Measurements from ENCODE around the gene IMPDH1.

Gene IMPDH1

DNA sequence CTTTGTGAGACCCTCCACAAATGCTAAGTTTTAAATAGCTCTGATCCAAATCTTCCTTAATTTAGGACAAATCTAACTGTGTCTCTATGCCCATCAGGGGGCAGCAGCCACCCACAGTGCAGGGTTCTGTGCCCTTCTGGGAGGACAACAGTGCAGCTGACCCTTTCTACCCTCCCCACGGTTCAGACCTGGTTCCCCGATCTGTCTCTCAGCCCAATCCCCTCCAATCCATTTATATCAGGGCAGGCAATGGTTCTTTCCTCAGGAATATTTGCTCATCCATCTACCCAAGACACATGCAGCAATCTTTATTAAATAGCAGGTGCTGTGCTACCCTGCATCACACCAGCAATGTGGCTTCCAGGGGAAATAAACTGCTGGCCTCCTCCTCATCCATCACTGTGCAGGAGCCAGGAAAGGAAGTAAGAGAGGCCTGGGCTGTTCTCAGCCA is 62.1 kb downstream of the IMPDH1 start:
- Histone ChIP-seq H2AFZ (ENCODE audit: low read depth, low read length) (no peak overlapping the region), H3K36me3 (ENCODE audit: control insufficient read depth in 1 of 2, insufficient read depth in 2 of 2, low read depth in 1 of 2, low read length in 2 of 2) (no peaks in the 10 kb centered on the region), H3K9me3 (ENCODE audit: control insufficient read depth, low read length) (no peaks in the 10 kb centered on the region), H3K4me2 (ENCODE audit: low read length, poor library complexity, severe bottlenecking) (no peak overlapping the region), H3K14ac (ENCODE audit: low read length in 2 of 2) (no peak overlapping the region), H3K18ac (ENCODE audit: low read depth in 1 of 2, low read length in 2 of 2) (no peak overlapping the region), H4K91ac (ENCODE audit: low read length) (no peak overlapping the region), H2BK5ac (ENCODE audit: low read depth, low read length, poor library complexity, severe bottlenecking) (no peak overlapping the region), H4K8ac (ENCODE audit: low read length) (no peak overlapping the region), H3K9ac (ENCODE audit: low read length) (no peak overlapping the region), H3K27me3 (ENCODE audit: control insufficient read depth in 1 of 2, insufficient read depth in 1 of 2, low read length in 2 of 2) (peaks cover 36 to 48% of the 10 kb centered on the region in 2 experiments), H2BK120ac (ENCODE audit: low read depth, low read length) (no peak overlapping the region), H3K23ac (ENCODE audit: low read length in 2 of 2) (no peak overlapping the region), H3K79me1 (replicated peaks; ENCODE audit: low read length, poor library complexity, severe bottlenecking) (peaks cover 1% of the 10 kb centered on the region), H3K27ac (ENCODE audit: low read length, poor library complexity, severe bottlenecking) (no peak overlapping the region), H3K4me3 (ENCODE audit: insufficient read depth in 1 of 2, low read depth in 1 of 2, low read length in 2 of 2) (no peak overlapping the region), H3K4me1 (ENCODE audit: control insufficient read depth, insufficient read depth, low read depth, low read length) (peaks cover 6% of the 10 kb centered on the region), H2BK12ac (ENCODE audit: low read length in 2 of 2) (no peak overlapping the region), H3K4ac (ENCODE audit: low read depth in 1 of 2, low read length in 2 of 2) (no peak overlapping the region), H2BK15ac (ENCODE audit: low read depth, poor library complexity, severe bottlenecking) (no peak overlapping the region), H2AK5ac (ENCODE audit: low read length, severe bottlenecking) (no peak overlapping the region)
- peak; percentile 63 for DNase-seq
- 21% methylated on average over 2 of the region's 2 CpGs for WGBS

DNA sequence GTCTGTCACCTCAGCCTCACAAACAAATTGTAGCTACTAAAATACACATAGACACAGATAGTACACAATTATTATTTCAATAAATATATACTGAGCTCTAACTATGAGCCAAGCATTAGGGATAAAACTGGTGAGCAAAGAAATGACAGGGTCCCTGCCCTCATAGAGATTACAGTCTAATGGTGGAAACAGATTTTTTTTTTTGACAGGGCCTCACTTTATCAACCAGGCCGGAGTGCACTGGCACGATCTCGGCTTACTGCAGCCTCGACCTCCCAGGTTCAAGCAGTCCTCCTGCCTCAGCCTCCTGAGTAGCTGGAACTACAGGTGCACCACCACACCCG is 65.4 kb downstream of the IMPDH1 start:
- Histone ChIP-seq H3K4ac (ENCODE audit: low read depth in 1 of 2, low read length in 2 of 2) (no peak overlapping the region), H3K27me3 (ENCODE audit: control insufficient read depth in 1 of 2, insufficient read depth in 1 of 2, low read length in 2 of 2) (peaks cover 17 to 18% of the 10 kb centered on the region in 2 experiments), H2AK5ac (ENCODE audit: low read length, severe bottlenecking) (no peak overlapping the region), H4K91ac (ENCODE audit: low read length) (no peak overlapping the region), H3K9me3 (ENCODE audit: control insufficient read depth, low read length) (no peaks in the 10 kb centered on the region), H2BK12ac (ENCODE audit: low read length in 2 of 2) (no peak overlapping the region), H2BK120ac (ENCODE audit: low read depth, low read length) (no peak overlapping the region), H2BK15ac (ENCODE audit: low read depth, poor library complexity, severe bottlenecking) (no peak overlapping the region), H3K4me2 (ENCODE audit: low read length, poor library complexity, severe bottlenecking) (no peak overlapping the region), H3K14ac (ENCODE audit: low read length in 2 of 2) (no peak overlapping the region), H3K36me3 (ENCODE audit: control insufficient read depth in 1 of 2, insufficient read depth in 2 of 2, low read depth in 1 of 2, low read length in 2 of 2) (peaks cover 0 to 8% of the 10 kb centered on the region in 2 experiments), H3K79me1 (replicated peaks; ENCODE audit: low read length, poor library complexity, severe bottlenecking) (peaks cover 16% of the 10 kb centered on the region), H3K4me1 (ENCODE audit: control insufficient read depth, insufficient read depth, low read depth, low read length) (peaks cover 2% of the 10 kb centered on the region), H4K8ac (ENCODE audit: low read length) (no peak overlapping the region), H3K18ac (ENCODE audit: low read depth in 1 of 2, low read length in 2 of 2) (no peak overlapping the region), H2AFZ (ENCODE audit: low read depth, low read length) (no peak overlapping the region), H3K23ac (ENCODE audit: low read length in 2 of 2) (no peak overlapping the region), H3K27ac (ENCODE audit: low read length, poor library complexity, severe bottlenecking) (no peak overlapping the region), H3K9ac (ENCODE audit: low read length) (peak overlapping the region; percentile 97), H3K4me3 (ENCODE audit: insufficient read depth in 1 of 2, low read depth in 1 of 2, low read length in 2 of 2) (no peak overlapping the region), H2BK5ac (ENCODE audit: low read depth, low read length, poor library complexity, severe bottlenecking) (no peak overlapping the region)
- 94% methylated on average over 5 of the region's 5 CpGs for WGBS
- DNase-seq, result no peak

DNA sequence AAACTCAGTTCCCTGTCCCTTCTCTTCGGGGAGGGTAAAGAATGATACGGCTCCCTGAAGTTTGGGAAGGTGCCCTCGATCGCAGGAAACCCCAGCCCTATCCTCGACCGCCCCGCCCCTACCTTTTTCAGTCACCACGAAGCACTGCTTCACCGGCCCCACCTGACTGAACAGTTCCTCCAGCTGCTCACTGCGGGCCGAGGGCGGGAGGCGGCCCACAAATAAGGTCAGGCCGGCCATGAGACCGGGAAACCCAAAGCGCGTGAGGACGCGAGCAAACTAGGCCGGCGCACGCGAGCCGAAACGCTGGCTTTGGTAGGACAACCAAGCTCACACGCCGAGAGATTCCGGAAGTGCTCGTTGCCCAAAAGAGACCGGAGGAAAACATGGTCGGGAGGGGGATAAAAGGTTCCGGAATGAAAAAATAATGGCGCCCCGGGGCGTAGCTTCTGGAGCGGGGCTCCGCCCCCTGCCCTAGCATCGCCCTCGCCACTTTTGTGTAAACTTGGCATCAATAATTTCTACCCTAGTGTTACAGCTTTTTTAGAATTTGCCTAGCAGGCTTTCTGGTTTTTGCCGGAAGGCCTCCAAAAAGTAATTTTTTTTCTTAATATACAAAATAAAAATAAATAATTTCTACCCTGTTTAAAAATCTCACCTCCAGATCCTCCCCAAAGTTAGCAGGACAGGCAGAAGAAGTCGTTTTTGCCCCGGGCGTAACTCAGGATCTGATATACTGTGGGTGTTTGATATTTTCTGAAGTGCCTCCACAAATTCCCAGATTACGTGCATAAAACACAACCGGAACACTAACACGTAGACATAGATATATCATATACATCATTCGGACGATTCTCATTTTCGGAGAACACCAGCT is 66.0 kb downstream of the IMPDH1 start, which contains the start of gene RBM28:
Gene RBM28, minus strand, starts transcription at position 355 of the 877 bp plus-strand sequence. Its CDS starts 115 bp downstream, at position 240.
- Histone ChIP-seq H2BK15ac (ENCODE audit: low read depth, poor library complexity, severe bottlenecking) (no peak within 1 kb of the TSS), H4K91ac (ENCODE audit: low read length) (peak within 1 kb of the TSS; percentile 30), H3K79me1 (replicated peaks; ENCODE audit: low read length, poor library complexity, severe bottlenecking) (peaks cover 17% of the 10 kb centered on the region), H4K8ac (ENCODE audit: low read length) (peak within 1 kb of the TSS; percentile 94), H3K4me2 (ENCODE audit: low read length, poor library complexity, severe bottlenecking) (peak within 1 kb of the TSS; percentile 83), H3K23ac (ENCODE audit: low read length in 2 of 2) (no peak within 1 kb of the TSS), H3K27me3 (ENCODE audit: control insufficient read depth in 1 of 2, insufficient read depth in 1 of 2, low read length in 2 of 2) (peaks cover 11 to 12% of the 10 kb centered on the region in 2 experiments), H3K9me3 (ENCODE audit: control insufficient read depth, low read length) (no peaks in the 10 kb centered on the region), H3K36me3 (ENCODE audit: control insufficient read depth in 1 of 2, insufficient read depth in 2 of 2, low read depth in 1 of 2, low read length in 2 of 2) (peaks cover 0 to 14% of the 10 kb centered on the region in 2 experiments), H2BK12ac (ENCODE audit: low read length in 2 of 2) (no peak within 1 kb of the TSS), H3K9ac (ENCODE audit: low read length) (peak within 1 kb of the TSS; percentile 97), H2BK120ac (ENCODE audit: low read depth, low read length) (no peak within 1 kb of the TSS), H2AFZ (ENCODE audit: low read depth, low read length) (peak within 1 kb of the TSS; percentile 87), H2BK5ac (ENCODE audit: low read depth, low read length, poor library complexity, severe bottlenecking) (no peak within 1 kb of the TSS), H2AK5ac (ENCODE audit: low read length, severe bottlenecking) (no peak within 1 kb of the TSS), H3K18ac (ENCODE audit: low read depth in 1 of 2, low read length in 2 of 2) (peak within 1 kb of the TSS in 1 of 2 experiments; percentile 81), H3K4me3 (ENCODE audit: insufficient read depth in 1 of 2, low read depth in 1 of 2, low read length in 2 of 2) (peak within 1 kb of the TSS; percentile 89 to 94), H3K27ac (ENCODE audit: low read length, poor library complexity, severe bottlenecking) (peak within 1 kb of the TSS; percentile 82), H3K14ac (ENCODE audit: low read length in 2 of 2) (no peak within 1 kb of the TSS), H3K4ac (ENCODE audit: low read depth in 1 of 2, low read length in 2 of 2) (peak within 1 kb of the TSS in 1 of 2 experiments; percentile 42), H3K4me1 (ENCODE audit: control insufficient read depth, insufficient read depth, low read depth, low read length) (peaks cover 2% of the 10 kb centered on the region)
- WGBS, result 15% methylated on average over 44 of the region's 49 CpGs
- DNase-seq, result peak; percentile 96

Data from mesenchymal stem cell (in vitro differentiated cells and primary cell).